Measurements from ENCODE around the gene EIF3I. TPM values are rescaled to one million over a fixed set of nuclear protein-coding genes. Genes with fewer than 3 reads are reported as not detected.

Gene EIF3I
- total RNA-seq, 1 experiment from 2014 or later = 222 TPM

- Histone ChIP-seq H2AK5ac (ENCODE audit: insufficient read length, low read length) (no peak overlapping the region), H3K9me3 (ENCODE audit: control insufficient read depth, low read depth, low read length) (no peaks in the 10 kb centered on the region), H2BK20ac (ENCODE audit: low read depth, low read length, poor library complexity, severe bottlenecking) (no peak overlapping the region), H2BK120ac (ENCODE audit: low read depth, low read length, poor library complexity, severe bottlenecking) (no peak overlapping the region), H4K20me1 (ENCODE audit: control insufficient read depth, insufficient read depth, insufficient read length) (no peaks in the 10 kb centered on the region), H3K23me2 (ENCODE audit: insufficient read length, low read depth, low read length, poor library complexity, severe bottlenecking) (peaks cover 17% of the 10 kb centered on the region), H2BK15ac (ENCODE audit: low read depth, low read length) (no peak overlapping the region), H2AFZ (ENCODE audit: low read length) (no peak overlapping the region), H3K79me1 (ENCODE audit: insufficient read depth, low read depth, low read length, poor library complexity, severe bottlenecking) (no peaks in the 10 kb centered on the region), H2BK12ac (ENCODE audit: insufficient read length, low read depth, low read length) (no peak overlapping the region), H3K79me2 (ENCODE audit: insufficient read depth, low read length) (no peaks in the 10 kb centered on the region), H3K4me2 (ENCODE audit: insufficient read depth, insufficient read length, low read length) (peak overlapping the region; percentile 75), H3K27ac (ENCODE audit: insufficient read length, low read depth, low read length) (no peak overlapping the region), H3T11ph (ENCODE audit: low read length) (no peak overlapping the region), H3K9ac (ENCODE audit: extremely low read depth, insufficient read length, low read length) (peak overlapping the region; percentile 46), H4K91ac (ENCODE audit: insufficient read length, low read depth, low read length) (no peak overlapping the region), H4K5ac (ENCODE audit: insufficient read length, low read depth, low read length) (no peak overlapping the region), H3K4me1 (ENCODE audit: insufficient read depth, low read length) (no peaks in the 10 kb centered on the region; the same call in 1 of the 2 replicates), H3K27me3 (ENCODE audit: insufficient read depth, low read length) (no peaks in the 10 kb centered on the region), H3K56ac (ENCODE audit: insufficient read length, low read depth, low read length) (no peak overlapping the region), H4K8ac (replicated peaks; ENCODE audit: insufficient read length, low read depth, low read length) (no peak overlapping the region), H2BK5ac (ENCODE audit: insufficient read length, low read length) (no peak overlapping the region), H3K14ac (ENCODE audit: insufficient read depth, low read length) (no peak overlapping the region), H3K23ac (ENCODE audit: insufficient read length, low read depth, low read length) (no peak overlapping the region), H3K18ac (ENCODE audit: insufficient read length, low read depth, low read length) (no peak overlapping the region), H3K4ac (ENCODE audit: low read depth, low read length) (no peak overlapping the region)
- no peak for TF ChIP-seq CTCF (conservative IDR thresholded peaks at IDR 0.05)
- Mint-ChIP-seq H3K4me1 (peaks cover 21 to 23% of the 10 kb centered on the region in 2 experiments), H3K27ac (peak overlapping the region in 1 of 3 experiments; percentile 95; a peak in 2 of 7 replicates), H3K4me3 (peak overlapping the region; percentile 82 to 92), H3K27me3 (ENCODE audit: low read depth) (peaks cover 4% of the 10 kb centered on the region), H3K36me3 (ENCODE audit: insufficient read depth in 1 of 3, low read depth in 3 of 3) (peaks cover 0 to 14% (median 2%) of the 10 kb centered on the region in 3 experiments; a peak in 2 of 7 replicates), H3K9me3 (no peaks in the 10 kb centered on the region)
- no CpG with 5 or more reads among the region's 4 CpGs for WGBS (ENCODE audit: extremely low coverage, insufficient read length, low lambda C conversion rate)
- no peak for DNase-seq
Measured at GRCh38 chr1:32239337-32239736, 17.1 kb downstream of the EIF3I start.

Data from H9 (cell line).